Activated CD4-positive, alpha-beta T cell treated with anti-CD3 and anti-CD28 coated beads, Interleukin-2, Interleukin-6, amounts not matched to agents 100 ng/mL and 50 ng/mL, durations not matched to agents 16 hours and 8 hours (primary cell): ENCODE measurements around the gene ZNF423.
"Not testable (repeated sequence)": the region's sequence is repeated elsewhere in the genome, so short reads cannot be mapped to it uniquely, and the experiment has no call there.

Source experiments
- DNase-seq: peaks from one replicate; pipeline ENCODE4 v3.0.0-alpha.2; 2020

Gene ZNF423

DNA sequence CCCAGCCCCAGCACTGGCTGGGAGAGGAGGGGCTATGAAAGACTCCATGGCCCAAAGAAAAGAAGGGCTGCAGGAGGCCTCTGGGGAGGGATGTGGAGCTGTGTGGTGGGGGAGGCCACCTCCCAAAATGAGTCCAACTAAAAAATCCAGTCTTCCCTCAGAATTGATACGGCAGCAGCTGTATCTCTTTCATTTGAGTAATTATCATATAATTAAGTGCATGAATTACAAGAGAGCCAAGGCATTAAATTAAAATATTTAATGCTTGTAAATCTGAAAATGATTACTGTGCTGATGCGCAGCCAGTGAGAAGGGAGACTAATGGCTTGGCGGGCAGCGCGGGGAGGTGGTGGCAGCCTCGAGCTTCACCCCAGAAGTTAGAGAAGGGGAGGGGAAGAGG lies 289.5 kb downstream of the ZNF423 start:
- DNase-seq: no peak

GRCh38 chr16:49564496-49565229 lies 291.2 kb downstream of the ZNF423 start:
- DNase-seq: no peak

DNA sequence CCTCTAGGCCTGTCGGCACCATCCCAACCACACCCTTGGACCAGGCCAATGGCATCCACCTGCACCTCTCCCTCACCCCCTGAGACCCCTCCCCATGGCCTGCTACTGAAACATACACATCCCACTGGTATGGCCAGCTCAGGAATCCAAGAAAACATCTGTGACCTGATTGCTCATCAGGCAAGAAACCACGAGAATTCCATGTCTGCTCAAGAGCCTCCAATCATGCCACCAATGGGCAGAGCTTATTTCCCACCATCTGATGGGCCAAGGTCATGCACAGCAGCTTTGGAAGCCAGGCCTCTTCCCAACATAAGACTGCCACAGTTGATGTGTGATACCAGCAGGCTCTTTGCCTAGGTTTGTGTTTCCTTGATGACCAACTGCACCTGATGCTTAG lies 292.2 kb downstream of the ZNF423 start:
- no peak for DNase-seq

DNA sequence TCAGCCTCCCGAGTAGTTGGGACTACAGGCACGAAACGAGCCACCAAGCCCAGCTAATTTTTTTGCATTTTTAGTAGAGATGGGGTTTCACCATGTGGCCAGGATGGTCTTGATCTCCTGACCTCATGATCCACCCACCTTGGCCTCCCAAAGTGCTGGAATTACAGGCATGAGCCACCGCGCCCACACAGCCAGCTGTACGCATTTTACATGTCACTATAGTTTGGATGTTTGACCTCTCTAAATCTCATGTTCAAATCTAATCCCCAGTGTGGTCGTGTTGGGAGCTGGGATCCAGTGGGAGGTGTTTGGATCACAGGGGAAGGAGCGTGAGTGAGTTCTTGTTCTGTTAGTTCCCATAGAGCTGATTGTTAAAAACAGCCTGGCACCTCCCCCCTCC lies 293.0 kb downstream of the ZNF423 start:
- DNase-seq: not testable (repeated sequence)

- DNase-seq: no peak
Measured at GRCh38 chr16:49562228-49562627, 293.7 kb downstream of the ZNF423 start.

- DNase-seq: no peak
Measured at GRCh38 chr16:49560004-49560830, 295.7 kb downstream of the ZNF423 start.

DNA sequence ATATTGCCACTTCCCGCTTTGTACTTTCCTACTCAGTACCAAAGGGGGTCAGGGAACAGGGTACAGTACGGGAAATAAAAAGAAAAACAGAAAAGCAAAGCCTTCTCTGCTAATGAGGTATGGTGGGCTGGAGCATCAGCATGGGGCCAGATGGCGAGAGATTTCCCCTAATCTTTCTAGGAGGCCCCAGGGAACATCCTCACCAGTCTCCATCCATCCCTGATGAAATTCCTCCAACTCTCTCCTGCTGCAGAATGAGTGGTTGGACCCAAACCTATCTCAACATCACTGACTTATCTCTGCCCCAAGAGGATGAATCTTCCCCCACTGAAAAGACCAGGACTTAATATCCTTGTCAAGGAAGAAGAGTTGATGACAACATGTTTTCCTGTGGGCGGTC lies 296.7 kb downstream of the ZNF423 start:
- no peak for DNase-seq

GRCh38 chr16:49558451-49558850 lies 297.5 kb downstream of the ZNF423 start:
- DNase-seq: no peak

- DNase-seq: no peak
Measured at GRCh38 chr16:49556606-49557446, 299.1 kb downstream of the ZNF423 start.

DNA sequence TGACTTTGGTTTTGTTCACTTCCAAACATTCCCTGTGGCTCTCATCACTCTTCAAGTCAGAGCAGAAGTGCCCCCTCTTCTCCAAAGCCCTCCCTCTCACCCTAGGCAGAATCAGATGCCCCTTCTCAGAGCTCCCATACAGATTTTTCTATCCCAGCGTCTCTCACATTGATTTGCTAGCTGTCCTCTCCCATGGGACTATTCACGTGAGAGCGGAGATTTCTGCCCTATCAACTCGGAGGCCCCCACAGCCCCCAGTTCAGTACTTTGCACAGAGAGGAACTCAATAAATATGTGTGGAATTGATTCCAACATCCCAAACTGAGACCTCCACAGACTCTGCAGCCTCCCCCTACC lies 299.7 kb downstream of the ZNF423 start:
- no peak for DNase-seq

DNA sequence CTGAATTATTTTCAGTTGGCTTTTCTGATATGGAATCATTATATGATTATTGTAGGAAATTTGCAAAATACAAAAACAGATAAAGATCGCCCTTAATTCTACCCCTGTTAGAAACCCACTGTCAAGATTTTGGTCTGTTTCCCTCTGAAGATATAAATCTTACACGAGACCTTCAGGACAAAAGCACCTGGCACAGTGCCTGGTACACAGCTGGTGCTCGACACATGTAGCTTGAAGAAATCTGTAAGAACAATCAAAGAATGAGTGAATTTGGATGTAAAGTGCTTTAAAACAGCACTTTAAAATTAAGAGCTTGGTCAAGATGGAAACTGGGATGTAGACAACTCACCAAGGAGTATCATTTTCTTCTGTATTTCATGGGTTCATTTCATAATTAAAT lies 301.2 kb downstream of the ZNF423 start:
- no peak for DNase-seq

- DNase-seq: no peak
Measured at GRCh38 chr16:49552313-49552928, 303.5 kb downstream of the ZNF423 start.

DNA sequence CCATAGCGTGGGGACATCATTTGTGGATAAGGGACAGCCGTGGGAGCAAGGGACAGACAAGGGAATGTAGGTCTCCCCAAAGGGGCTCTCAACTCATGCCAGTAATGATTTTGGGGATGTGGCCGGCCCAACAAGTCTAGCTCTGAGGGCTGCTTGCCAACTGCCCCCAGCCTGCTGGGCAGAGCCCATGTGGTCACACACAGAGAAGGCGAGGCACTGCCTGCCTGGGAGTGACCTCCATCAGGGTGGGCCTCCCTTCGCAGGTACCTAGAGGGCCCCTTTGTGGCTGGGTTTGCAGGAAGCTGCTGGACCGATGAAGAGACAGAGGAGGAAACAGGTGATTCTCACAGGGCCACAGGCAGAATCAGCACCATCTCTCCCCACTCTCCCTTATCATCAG lies 305.2 kb downstream of the ZNF423 start:
- no peak for DNase-seq

GRCh38 chr16:49550140-49550539 lies 305.8 kb downstream of the ZNF423 start:
- DNase-seq: no peak

GRCh38 chr16:49548325-49548970 lies 307.5 kb downstream of the ZNF423 start:
- DNase-seq: no peak

DNA sequence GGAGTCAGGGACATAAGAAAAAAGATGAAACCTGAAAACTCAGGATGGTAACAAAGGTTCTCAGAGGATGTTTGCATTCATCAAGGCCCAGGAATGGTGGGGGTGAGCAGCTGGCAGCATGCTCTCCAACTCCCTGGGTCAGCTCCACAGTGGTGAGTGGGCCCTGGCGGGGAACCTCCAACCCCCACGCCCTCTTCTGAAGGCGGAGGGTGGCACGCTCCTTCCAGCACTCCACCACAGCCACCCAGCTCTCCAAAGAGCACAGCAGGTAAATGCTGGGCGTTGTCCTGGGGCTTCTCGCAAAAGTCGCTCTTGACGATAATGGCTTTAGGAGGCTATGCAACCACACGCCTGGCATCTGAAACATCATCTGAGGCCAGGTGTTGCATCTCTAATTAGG lies 308.5 kb downstream of the ZNF423 start:
- no peak for DNase-seq

- DNase-seq: no peak
Measured at GRCh38 chr16:49546735-49547134, 309.2 kb downstream of the ZNF423 start.

DNA sequence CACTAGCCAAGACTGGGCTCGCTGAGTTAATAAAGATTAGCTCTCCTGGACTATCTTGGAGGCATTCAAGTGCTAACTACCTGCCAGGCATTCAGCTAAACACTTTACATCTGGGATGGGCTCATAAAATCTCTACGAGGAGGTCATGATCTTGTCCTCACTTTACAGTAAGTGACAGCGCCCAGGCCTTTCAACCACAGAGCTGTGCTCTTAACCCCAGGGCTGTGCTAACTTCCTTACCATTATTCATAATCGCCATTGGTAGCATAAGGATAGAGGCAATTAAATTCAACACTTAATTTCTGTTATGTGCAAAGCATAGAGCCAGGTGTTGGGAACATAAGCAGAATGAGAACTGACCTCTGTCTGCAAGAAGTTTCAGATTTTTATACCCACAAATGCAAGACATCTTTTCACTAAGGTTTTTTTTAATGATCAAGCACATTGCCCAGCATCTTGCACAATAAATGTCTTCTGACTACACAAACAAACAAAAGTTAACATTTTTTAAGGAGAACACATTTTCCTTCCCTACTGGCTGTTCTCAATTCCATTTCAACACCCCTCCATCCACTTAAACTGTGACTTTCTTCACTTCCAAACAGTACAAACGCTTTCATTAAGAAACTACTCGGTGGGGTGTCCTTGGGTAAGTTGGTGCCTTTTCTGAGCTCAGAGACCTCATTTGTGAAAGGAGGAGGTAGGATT lies 310.0 kb downstream of the ZNF423 start:
- DNase-seq: no peak

DNA sequence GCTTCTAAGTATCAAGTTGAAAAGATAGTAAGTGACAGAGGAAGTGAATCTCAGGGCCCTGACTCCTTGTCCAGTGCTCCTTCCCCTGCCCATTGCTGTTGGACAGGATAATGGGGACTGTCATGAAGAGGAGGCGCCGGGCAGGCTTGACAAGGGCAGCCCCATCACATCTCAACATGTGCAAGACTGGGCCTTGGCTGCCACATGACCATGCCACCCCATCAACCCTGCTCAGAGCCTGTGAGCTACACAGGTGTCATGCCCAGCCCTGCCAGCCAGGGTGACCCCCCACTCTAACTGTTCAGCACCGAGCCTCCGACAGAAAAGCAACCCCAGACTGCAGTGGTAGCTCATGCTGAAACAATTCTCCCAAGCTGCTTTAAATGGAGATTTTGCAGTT lies 310.7 kb downstream of the ZNF423 start:
- no peak for DNase-seq

DNA sequence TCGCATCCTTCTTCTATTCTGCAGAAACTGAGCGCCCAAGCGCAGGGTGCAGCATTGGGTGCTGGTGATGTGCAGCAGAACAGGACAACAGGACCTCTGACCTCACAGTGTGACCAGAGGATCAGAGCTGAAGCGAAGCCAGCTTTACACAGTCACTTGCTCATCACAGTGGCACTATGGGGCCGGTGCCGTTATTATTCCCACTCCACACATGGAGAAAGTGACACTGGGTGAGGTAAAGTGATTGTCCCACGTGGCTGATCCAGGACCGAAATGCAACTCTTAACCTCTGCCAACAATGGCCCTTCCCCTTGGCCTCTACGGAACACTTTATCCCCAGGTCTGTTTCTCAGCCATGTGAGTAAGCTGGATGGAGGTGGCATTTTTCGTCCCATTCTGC lies 311.1 kb downstream of the ZNF423 start:
- no peak for DNase-seq

- DNase-seq: no peak
Measured at GRCh38 chr16:49543631-49543946, 312.3 kb downstream of the ZNF423 start.
